DND-41 (cell line): Measurements from ENCODE around the gene PPP1R3G.

Experiments
- CTCF ChIP-seq: IDR thresholded peaks from 2 replicates; pipeline ENCODE4 v1.5.1; 2012; ENCODE audit warnings: borderline replicate concordance, low read length, moderate library complexity, mild to moderate bottlenecking; ENCODE audit not compliant: poor library complexity, severe bottlenecking; ENCODE audit errors: extremely low read depth
- EZH2 ChIP-seq: IDR thresholded peaks from 3 replicates; pipeline ENCODE4 v1.6.1; 2012; ENCODE audit warnings: borderline replicate concordance, low read depth, mild to moderate bottlenecking, moderate library complexity, low read length, inconsistent platforms; ENCODE audit not compliant: severe bottlenecking

- TF ChIP-seq CTCF (no peak), EZH2 (no peak)
Measured at GRCh38 chr6:5121956-5122355, 36.8 kb downstream of the PPP1R3G start.
